Smooth muscle cell (in vitro differentiated cells): Measurements from ENCODE around the gene DIPK1B. TPM values are rescaled to one million over a fixed set of nuclear protein-coding genes. Genes with fewer than 3 reads are reported as not detected.

Experiments used
- DNase-seq: peaks from one replicate; lab custom pipeline; 2025; ENCODE audit not compliant: unreplicated experiment; lab: John Stamatoyannopoulos, UW
- H2AFZ ChIP-seq: fragments of 200-600 bp; sonication (generic); 2 replicates; pipeline ENCODE4 v1.6.0; 2016; ENCODE audit warnings: antibody characterized with exemption, low read depth, mild to moderate bottlenecking
- H3F3A ChIP-seq: fragments of 200-600 bp; sonication (generic); 2 replicates; pipeline ENCODE4 v1.6.0; 2017; ENCODE audit warnings: antibody characterized with exemption, low read depth
- H3K27ac ChIP-seq: fragments of 200-600 bp; sonication (generic); 2 replicates; pipeline ENCODE4 v1.5.1; 2016; ENCODE audit warnings: low read depth, mild to moderate bottlenecking
- H3K27me3 ChIP-seq: fragments of 200-600 bp; sonication (generic); 2 replicates; pipeline ENCODE4 v1.6.1; 2016; ENCODE audit warnings: low read depth, mild to moderate bottlenecking
- H3K36me3 ChIP-seq: fragments of 200-600 bp; sonication (generic); 2 replicates; pipeline ENCODE4 v1.5.1; 2016; ENCODE audit warnings: low read depth
- H3K4me1 ChIP-seq: fragments of 200-600 bp; sonication (generic); 2 replicates; pipeline ENCODE4 v1.5.1; 2016; ENCODE audit warnings: low read depth
- H3K4me2 ChIP-seq: fragments of 200-600 bp; sonication (generic); 2 replicates; pipeline ENCODE4 v1.6.0; 2016; ENCODE audit warnings: mild to moderate bottlenecking
- H3K4me3 ChIP-seq: fragments of 200-600 bp; sonication (generic); 2 replicates; pipeline ENCODE4 v1.5.1; 2016; ENCODE audit warnings: mild to moderate bottlenecking
- H3K79me2 ChIP-seq: fragments of 200-600 bp; sonication (generic); 2 replicates; pipeline ENCODE4 v1.6.0; 2016; ENCODE audit warnings: low read depth, mild to moderate bottlenecking
- H3K9ac ChIP-seq: fragments of 200-600 bp; sonication (generic); 2 replicates; pipeline ENCODE4 v1.6.0; 2016; ENCODE audit warnings: low read depth
- H3K9me3 ChIP-seq: fragments of 200-600 bp; sonication (generic); replicated peaks from 2 replicates; pipeline ENCODE4 v1.5.1; 2016; ENCODE audit warnings: low read depth
- H4K20me1 ChIP-seq: fragments of 200-600 bp; sonication (generic); 2 replicates; pipeline ENCODE4 v1.6.0; 2016; ENCODE audit warnings: low read depth
- WGBS: methylation state at CpG from one replicate; pipeline ENCODE4 v1.1.7; 2016; ENCODE audit warnings: low lambda C conversion rate; 5-methylcytosine and 5-hydroxymethylcytosine counted together
- polyA plus RNA-seq: library from polyadenylated mRNA; unstranded; fragments of >200 nt; fragmentation: Nextera tagmentation; extraction: Ambion mirVana; gene quantifications from 2 replicates; pipeline ENCODE4 v1.2.1, GENCODE V29; 2016
- total RNA-seq: library from RNA; depleted of rRNA; stranded (reverse); fragments of >200 nt; gene quantifications from 2 replicates; pipeline ENCODE4 v1.2.3, GENCODE V29; 2014
- TF ChIP-seq, protein P1 (sequence below): fragments of 200-600 bp; sonication (generic); IDR thresholded peaks from 2 replicates; pipeline ENCODE4 v1.5.1; 2017; ENCODE audit warnings: borderline replicate concordance, mild to moderate bottlenecking, antibody characterized with exemption; ENCODE audit not compliant: insufficient read depth, poor library complexity, severe bottlenecking

Gene DIPK1B
- total and polyA plus RNA-seq, 2 experiments from 2014 or later: 14.6 to 58.5 TPM

DNA sequence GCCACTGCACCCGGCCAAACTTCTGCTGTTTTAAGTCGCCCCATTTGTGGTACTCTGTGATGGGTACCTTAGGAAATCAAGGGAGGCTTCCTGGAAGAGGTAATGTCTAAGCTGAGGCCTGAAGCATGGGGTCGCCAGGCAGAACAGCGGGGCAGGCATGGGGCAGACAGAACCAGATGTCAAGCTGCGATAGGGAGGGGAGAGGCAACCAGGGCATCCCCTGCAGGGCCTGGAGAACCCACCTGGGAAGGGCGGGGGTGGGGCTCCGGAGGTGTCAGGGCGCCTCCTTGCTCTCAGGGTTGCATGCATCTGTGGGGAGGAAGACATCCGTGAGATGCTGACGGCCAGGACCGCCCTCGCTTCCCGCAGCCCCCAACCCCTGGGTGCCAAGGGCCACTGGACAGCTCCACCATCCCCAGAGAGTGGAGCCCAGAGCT, 49.2 kb downstream of the DIPK1B start:
- Histone ChIP-seq H3K4me1 (peaks cover 3% of the 10 kb centered on the region), H3F3A (no peaks in the 10 kb centered on the region), H3K27ac (no peak overlapping the region), H3K9me3 (no peaks in the 10 kb centered on the region), H3K9ac (no peak overlapping the region), H3K27me3 (no peaks in the 10 kb centered on the region), H2AFZ (no peak overlapping the region), H4K20me1 (no peaks in the 10 kb centered on the region), H3K4me2 (no peak overlapping the region), H3K4me3 (no peak overlapping the region), H3K36me3 (no peaks in the 10 kb centered on the region), H3K79me2 (no peaks in the 10 kb centered on the region)
- 91% methylated on average over 9 of the region's 13 CpGs for WGBS
- TF ChIP-seq, protein P1, sequence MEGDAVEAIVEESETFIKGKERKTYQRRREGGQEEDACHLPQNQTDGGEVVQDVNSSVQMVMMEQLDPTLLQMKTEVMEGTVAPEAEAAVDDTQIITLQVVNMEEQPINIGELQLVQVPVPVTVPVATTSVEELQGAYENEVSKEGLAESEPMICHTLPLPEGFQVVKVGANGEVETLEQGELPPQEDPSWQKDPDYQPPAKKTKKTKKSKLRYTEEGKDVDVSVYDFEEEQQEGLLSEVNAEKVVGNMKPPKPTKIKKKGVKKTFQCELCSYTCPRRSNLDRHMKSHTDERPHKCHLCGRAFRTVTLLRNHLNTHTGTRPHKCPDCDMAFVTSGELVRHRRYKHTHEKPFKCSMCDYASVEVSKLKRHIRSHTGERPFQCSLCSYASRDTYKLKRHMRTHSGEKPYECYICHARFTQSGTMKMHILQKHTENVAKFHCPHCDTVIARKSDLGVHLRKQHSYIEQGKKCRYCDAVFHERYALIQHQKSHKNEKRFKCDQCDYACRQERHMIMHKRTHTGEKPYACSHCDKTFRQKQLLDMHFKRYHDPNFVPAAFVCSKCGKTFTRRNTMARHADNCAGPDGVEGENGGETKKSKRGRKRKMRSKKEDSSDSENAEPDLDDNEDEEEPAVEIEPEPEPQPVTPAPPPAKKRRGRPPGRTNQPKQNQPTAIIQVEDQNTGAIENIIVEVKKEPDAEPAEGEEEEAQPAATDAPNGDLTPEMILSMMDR: no peak
- DNase-seq: no peak

DNA sequence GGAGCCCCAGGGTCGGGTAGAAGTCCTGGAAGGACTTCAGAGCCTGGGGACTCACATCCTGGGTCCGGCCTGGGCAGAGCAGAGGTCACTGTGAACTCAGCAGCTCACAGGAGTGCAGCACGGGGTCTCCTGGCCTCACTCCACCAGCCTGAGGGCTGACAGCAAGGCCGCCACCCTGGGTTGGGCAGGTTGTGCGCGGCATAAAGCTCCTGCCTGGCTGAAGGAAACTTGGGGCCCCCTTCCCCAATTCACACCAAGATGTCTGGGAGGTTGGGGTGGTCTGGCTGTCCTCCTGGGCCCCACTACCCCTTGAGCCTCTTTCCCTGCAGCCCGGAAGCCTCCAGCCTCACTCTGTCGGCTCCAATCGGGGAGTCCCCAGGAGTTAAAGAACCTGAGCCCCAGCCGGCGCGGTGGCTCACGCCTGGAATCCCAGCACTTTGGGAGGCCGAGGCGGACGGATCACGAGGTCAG, 49.9 kb downstream of the DIPK1B start:
- H3K27me3 ChIP-seq: no peaks in the 10 kb centered on the region
- no peak for DNase-seq
- no peak overlapping the region for H3K4me2 ChIP-seq
- no peaks in the 10 kb centered on the region for H3K36me3 ChIP-seq
- peaks cover 3% of the 10 kb centered on the region for H3K4me1 ChIP-seq
- H3F3A ChIP-seq: no peaks in the 10 kb centered on the region
- no peaks in the 10 kb centered on the region for H3K9me3 ChIP-seq
- 94% methylated on average over 15 of the region's 17 CpGs for WGBS
- no peak overlapping the region for H3K9ac ChIP-seq
- no peaks in the 10 kb centered on the region for H4K20me1 ChIP-seq
- TF ChIP-seq, protein P1: no peak
- no peak overlapping the region for H3K27ac ChIP-seq
- no peaks in the 10 kb centered on the region for H3K79me2 ChIP-seq
- no peak overlapping the region for H3K4me3 ChIP-seq
- H2AFZ ChIP-seq: no peak overlapping the region

DNA sequence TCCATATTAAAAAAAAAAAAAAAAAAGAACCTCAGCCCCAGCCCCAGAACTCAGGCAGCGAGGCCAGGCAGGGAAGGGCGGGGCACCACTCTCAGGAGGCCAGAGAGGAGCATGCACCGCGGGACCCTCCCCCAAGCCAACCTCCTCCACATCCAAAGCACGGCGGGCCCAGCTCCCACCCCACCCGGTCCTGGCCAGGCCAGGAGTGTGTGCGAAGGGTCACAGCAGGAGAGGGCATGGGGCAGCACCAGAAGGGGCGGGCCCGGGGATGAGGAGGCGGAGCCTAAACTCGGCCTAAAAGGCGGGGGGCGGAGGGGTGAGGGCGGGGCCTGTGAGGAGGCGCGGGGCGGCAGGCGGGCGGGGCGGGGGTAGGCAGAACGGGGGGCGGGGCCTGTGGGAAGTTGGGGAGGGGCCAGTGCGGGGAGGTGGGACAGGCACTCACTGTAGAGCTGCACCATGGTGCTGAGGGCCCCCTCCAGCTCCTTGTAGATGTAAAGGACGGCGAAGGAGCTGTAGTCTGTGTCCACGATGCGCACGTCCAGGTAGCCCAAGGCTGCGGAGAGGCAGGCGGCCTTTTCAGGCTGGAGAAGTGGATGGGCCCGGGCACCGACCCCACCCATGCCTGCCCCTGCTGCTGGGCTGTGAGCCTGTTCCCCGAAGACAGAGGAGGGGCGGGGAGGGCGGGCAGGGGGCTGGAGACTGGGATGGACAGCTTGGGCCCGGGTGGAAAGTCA, 50.7 kb downstream of the DIPK1B start:
- Histone ChIP-seq H2AFZ (no peak overlapping the region), H3K27ac (no peak overlapping the region), H4K20me1 (no peaks in the 10 kb centered on the region), H3K9ac (no peak overlapping the region), H3F3A (no peaks in the 10 kb centered on the region), H3K4me1 (peaks cover 3% of the 10 kb centered on the region), H3K9me3 (no peaks in the 10 kb centered on the region), H3K36me3 (no peaks in the 10 kb centered on the region), H3K27me3 (peaks cover 5% of the 10 kb centered on the region), H3K4me3 (no peak overlapping the region), H3K4me2 (no peak overlapping the region), H3K79me2 (no peaks in the 10 kb centered on the region)
- TF ChIP-seq, protein P1: no peak
- DNase-seq: no peak
- 37% methylated on average over 14 of the region's 37 CpGs for WGBS

DNA sequence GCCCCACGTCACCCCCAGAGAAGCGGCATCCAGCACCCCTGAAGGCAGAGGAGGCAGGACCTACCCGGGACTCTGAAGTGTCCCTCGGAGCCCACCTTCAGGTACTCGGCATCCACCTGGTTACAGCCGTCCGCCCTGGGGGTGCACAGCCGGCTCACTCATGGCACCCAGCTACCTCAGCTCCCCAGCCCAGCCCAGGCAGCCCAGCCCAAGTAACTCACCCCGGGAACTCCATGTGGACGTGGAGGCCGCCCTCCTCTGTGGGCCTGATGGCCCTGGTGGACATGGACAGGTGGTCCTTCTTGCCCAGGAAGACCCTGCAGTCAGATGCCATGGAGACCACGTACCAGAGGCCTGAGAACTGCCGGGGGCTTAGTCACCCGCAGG, 51.3 kb downstream of the DIPK1B start:
- WGBS: 95% methylated on average over 14 of the region's 14 CpGs
- H3F3A ChIP-seq: no peaks in the 10 kb centered on the region
- no peak overlapping the region for H3K4me2 ChIP-seq
- no peak overlapping the region for H3K4me3 ChIP-seq
- H4K20me1 ChIP-seq: no peaks in the 10 kb centered on the region
- peaks cover 3% of the 10 kb centered on the region for H3K4me1 ChIP-seq
- no peaks in the 10 kb centered on the region for H3K9me3 ChIP-seq
- no peaks in the 10 kb centered on the region for H3K36me3 ChIP-seq
- TF ChIP-seq, protein P1: no peak
- no peak overlapping the region for H3K9ac ChIP-seq
- no peak overlapping the region for H2AFZ ChIP-seq
- H3K79me2 ChIP-seq: no peaks in the 10 kb centered on the region
- DNase-seq: no peak
- no peak overlapping the region for H3K27ac ChIP-seq
- H3K27me3 ChIP-seq: peaks cover 6% of the 10 kb centered on the region
